Measurements from ENCODE around the gene TAF1B. TPM values are rescaled to one million over a fixed set of nuclear protein-coding genes. Genes with fewer than 3 reads are reported as not detected.

TAF1B gene
- total RNA-seq, 1 donor, result 41.3 TPM

DNA sequence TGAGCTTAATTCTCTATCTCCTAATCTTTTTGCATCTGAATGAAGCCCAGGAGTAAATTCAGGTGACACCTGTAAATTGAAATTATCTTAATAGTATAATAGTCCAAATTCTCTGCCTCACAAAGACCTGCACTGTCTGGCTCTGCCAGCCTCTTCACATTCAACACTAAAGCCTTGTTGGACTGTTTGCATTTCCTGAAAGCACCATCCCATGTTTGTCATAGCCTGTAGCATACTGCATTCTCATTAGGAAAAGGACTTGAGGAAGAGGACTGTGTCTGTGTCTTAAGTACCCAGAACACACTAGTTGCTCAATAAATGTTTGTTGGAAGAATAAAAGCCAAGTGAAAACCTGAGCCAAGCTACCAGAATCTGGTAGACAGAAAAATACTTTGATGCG lies 65.4 kb downstream of the TAF1B start:
- H3K9me3 ChIP-seq (ENCODE audit: low read depth, low read length), result no peaks in the 10 kb centered on the region
- H4K20me1 ChIP-seq (ENCODE audit: insufficient read depth, low read length), result no peaks in the 10 kb centered on the region
- peaks cover 7% of the 10 kb centered on the region for H3K4me1 ChIP-seq (ENCODE audit: insufficient read depth, low read length)
- TF ChIP-seq, protein P1, sequence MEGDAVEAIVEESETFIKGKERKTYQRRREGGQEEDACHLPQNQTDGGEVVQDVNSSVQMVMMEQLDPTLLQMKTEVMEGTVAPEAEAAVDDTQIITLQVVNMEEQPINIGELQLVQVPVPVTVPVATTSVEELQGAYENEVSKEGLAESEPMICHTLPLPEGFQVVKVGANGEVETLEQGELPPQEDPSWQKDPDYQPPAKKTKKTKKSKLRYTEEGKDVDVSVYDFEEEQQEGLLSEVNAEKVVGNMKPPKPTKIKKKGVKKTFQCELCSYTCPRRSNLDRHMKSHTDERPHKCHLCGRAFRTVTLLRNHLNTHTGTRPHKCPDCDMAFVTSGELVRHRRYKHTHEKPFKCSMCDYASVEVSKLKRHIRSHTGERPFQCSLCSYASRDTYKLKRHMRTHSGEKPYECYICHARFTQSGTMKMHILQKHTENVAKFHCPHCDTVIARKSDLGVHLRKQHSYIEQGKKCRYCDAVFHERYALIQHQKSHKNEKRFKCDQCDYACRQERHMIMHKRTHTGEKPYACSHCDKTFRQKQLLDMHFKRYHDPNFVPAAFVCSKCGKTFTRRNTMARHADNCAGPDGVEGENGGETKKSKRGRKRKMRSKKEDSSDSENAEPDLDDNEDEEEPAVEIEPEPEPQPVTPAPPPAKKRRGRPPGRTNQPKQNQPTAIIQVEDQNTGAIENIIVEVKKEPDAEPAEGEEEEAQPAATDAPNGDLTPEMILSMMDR (IDR thresholded peaks at IDR 0.05; ENCODE audit: extremely low read depth, low read depth, low read length), result no peak
- H2AFZ ChIP-seq (ENCODE audit: low read length), result no peak overlapping the region
- no peak overlapping the region for H3K4me3 ChIP-seq (ENCODE audit: insufficient read depth, low read length)
- no peaks in the 10 kb centered on the region for H3K79me2 ChIP-seq (ENCODE audit: insufficient read depth, low read length)
- H3K27me3 ChIP-seq (ENCODE audit: insufficient read depth, low read length), result no peaks in the 10 kb centered on the region
- no peak overlapping the region for H3K27ac ChIP-seq (ENCODE audit: low read depth, low read length)
- H3K36me3 ChIP-seq (ENCODE audit: insufficient read depth, low read length), result peaks cover 12% of the 10 kb centered on the region
- DNase-seq (ENCODE audit: insufficient read length, low spot score, missing footprints), result no peak
- no peak overlapping the region for H3K4me2 ChIP-seq (ENCODE audit: insufficient read depth, low read length)

DNA sequence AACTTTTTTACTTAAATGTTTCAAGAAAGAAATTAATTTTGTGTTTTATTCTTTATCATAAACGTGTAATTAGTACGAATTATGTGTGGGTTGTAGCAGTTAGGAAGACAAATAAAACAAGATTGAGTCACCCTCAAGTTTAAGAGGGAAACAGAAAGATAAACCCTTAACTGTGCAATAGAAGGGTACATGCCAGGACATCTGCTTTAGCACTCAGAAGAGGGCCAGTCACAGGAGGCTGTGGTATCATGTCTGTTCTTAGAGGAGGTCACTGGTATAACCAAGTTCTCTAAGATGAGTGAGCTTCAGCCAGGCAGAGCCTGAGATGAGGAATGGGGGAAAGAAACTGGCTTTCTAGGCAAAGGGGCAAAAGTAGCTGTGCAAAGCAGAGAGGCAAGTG lies 65.8 kb downstream of the TAF1B start:
- DNase-seq (ENCODE audit: insufficient read length, low spot score, missing footprints), result no peak

GRCh38 chr2:9910699-9911098 lies 67.4 kb downstream of the TAF1B start:
- H4K20me1 ChIP-seq (ENCODE audit: insufficient read depth, low read length), result no peaks in the 10 kb centered on the region
- H3K36me3 ChIP-seq (ENCODE audit: insufficient read depth, low read length), result peaks cover 14% of the 10 kb centered on the region
- H3K79me2 ChIP-seq (ENCODE audit: insufficient read depth, low read length), result no peaks in the 10 kb centered on the region
- no peak for DNase-seq (ENCODE audit: insufficient read length, low spot score, missing footprints)
- H3K27me3 ChIP-seq (ENCODE audit: insufficient read depth, low read length), result no peaks in the 10 kb centered on the region
- TF ChIP-seq, protein P1 (IDR thresholded peaks at IDR 0.05; ENCODE audit: extremely low read depth, low read depth, low read length), result no peak
- no peak overlapping the region for H2AFZ ChIP-seq (ENCODE audit: low read length)
- H3K4me1 ChIP-seq (ENCODE audit: insufficient read depth, low read length), result peaks cover 15% of the 10 kb centered on the region
- H3K4me3 ChIP-seq (ENCODE audit: insufficient read depth, low read length), result no peak overlapping the region
- H3K9me3 ChIP-seq (ENCODE audit: low read depth, low read length), result no peaks in the 10 kb centered on the region
- no peak overlapping the region for H3K27ac ChIP-seq (ENCODE audit: low read depth, low read length)
- H3K4me2 ChIP-seq (ENCODE audit: insufficient read depth, low read length), result no peak overlapping the region

More for the DNA sequence above, 65.8 kb downstream of the TAF1B start:
- Histone ChIP-seq H3K27me3 (ENCODE audit: insufficient read depth, low read length) (no peaks in the 10 kb centered on the region), H3K79me2 (ENCODE audit: insufficient read depth, low read length) (no peaks in the 10 kb centered on the region), H2AFZ (ENCODE audit: low read length) (no peak overlapping the region), H3K36me3 (ENCODE audit: insufficient read depth, low read length) (peaks cover 14% of the 10 kb centered on the region), H3K4me2 (ENCODE audit: insufficient read depth, low read length) (no peak overlapping the region), H3K4me3 (ENCODE audit: insufficient read depth, low read length) (no peak overlapping the region), H3K9me3 (ENCODE audit: low read depth, low read length) (no peaks in the 10 kb centered on the region), H4K20me1 (ENCODE audit: insufficient read depth, low read length) (no peaks in the 10 kb centered on the region), H3K27ac (ENCODE audit: low read depth, low read length) (no peak overlapping the region), H3K4me1 (ENCODE audit: insufficient read depth, low read length) (peaks cover 7% of the 10 kb centered on the region)
- TF ChIP-seq, protein P1 (IDR thresholded peaks at IDR 0.05; ENCODE audit: extremely low read depth, low read depth, low read length), result no peak

GRCh38 chr2:9912468-9912867 lies 69.2 kb downstream of the TAF1B start:
- H3K36me3 ChIP-seq (ENCODE audit: insufficient read depth, low read length), result peaks cover 14% of the 10 kb centered on the region
- TF ChIP-seq, protein P1 (IDR thresholded peaks at IDR 0.05; ENCODE audit: extremely low read depth, low read depth, low read length), result no peak
- H4K20me1 ChIP-seq (ENCODE audit: insufficient read depth, low read length), result no peaks in the 10 kb centered on the region
- H3K4me2 ChIP-seq (ENCODE audit: insufficient read depth, low read length), result no peak overlapping the region
- no peak overlapping the region for H3K4me3 ChIP-seq (ENCODE audit: insufficient read depth, low read length)
- no peaks in the 10 kb centered on the region for H3K9me3 ChIP-seq (ENCODE audit: low read depth, low read length)
- H3K4me1 ChIP-seq (ENCODE audit: insufficient read depth, low read length), result peaks cover 15% of the 10 kb centered on the region
- no peak overlapping the region for H3K27ac ChIP-seq (ENCODE audit: low read depth, low read length)
- no peak for DNase-seq (ENCODE audit: insufficient read length, low spot score, missing footprints)
- no peaks in the 10 kb centered on the region for H3K27me3 ChIP-seq (ENCODE audit: insufficient read depth, low read length)
- H3K79me2 ChIP-seq (ENCODE audit: insufficient read depth, low read length), result no peaks in the 10 kb centered on the region
- no peak overlapping the region for H2AFZ ChIP-seq (ENCODE audit: low read length)

All from osteoblast (primary cell).